ENCODE results near the gene TRAF2.

TRAF2 gene

GRCh38 chr9:136907011-136907914, 20.9 kb downstream of the TRAF2 start:
- Histone ChIP-seq H3K27me3 (ENCODE audit: insufficient read depth, poor library complexity, severe bottlenecking) (no peaks in the 10 kb centered on the region), H3K27ac (replicated peaks) (no peak overlapping the region), H3K4me3 (replicated peaks; ENCODE audit: insufficient read depth, low read length) (no peak overlapping the region)
- DNase-seq (ENCODE audit: low read depth in 1 of 2, low spot score in 1 of 2) = no peak
- TF ChIP-seq GABPA (IDR thresholded peaks at IDR 0.05; ENCODE audit: low read depth) (no peak), CTCF (IDR thresholded peaks at IDR 0.05; ENCODE audit: insufficient read depth, low read length) (no peak), POLR2AphosphoS5 (IDR thresholded peaks at IDR 0.05; ENCODE audit: low read depth) (no peak), REST (IDR thresholded peaks at IDR 0.05; ENCODE audit: insufficient replicate concordance, low read depth) (no peak), SPI1 (IDR thresholded peaks at IDR 0.05; ENCODE audit: borderline replicate concordance, low read depth) (no peak)

- no peaks in the 10 kb centered on the region for H3K27me3 ChIP-seq (ENCODE audit: insufficient read depth, poor library complexity, severe bottlenecking)
- H3K27ac ChIP-seq (replicated peaks) = no peak overlapping the region
- no peak for DNase-seq (ENCODE audit: low read depth in 1 of 2, low spot score in 1 of 2)
- no peak overlapping the region for H3K4me3 ChIP-seq (replicated peaks; ENCODE audit: insufficient read depth, low read length)
- no peak for TF ChIP-seq CTCF (IDR thresholded peaks at IDR 0.05; ENCODE audit: insufficient read depth, low read length)
Observed at GRCh38 chr9:136910197-136910900, 24.0 kb downstream of the TRAF2 start.

- TF ChIP-seq POLR2AphosphoS5 (IDR thresholded peaks at IDR 0.05; ENCODE audit: low read depth) (no peak), CTCF (IDR thresholded peaks at IDR 0.05; ENCODE audit: insufficient read depth, low read length) (no peak), REST (IDR thresholded peaks at IDR 0.05; ENCODE audit: insufficient replicate concordance, low read depth) (no peak), SPI1 (IDR thresholded peaks at IDR 0.05; ENCODE audit: borderline replicate concordance, low read depth) (no peak), GABPA (IDR thresholded peaks at IDR 0.05; ENCODE audit: low read depth) (no peak)
- Histone ChIP-seq H3K27ac (replicated peaks) (no peak overlapping the region), H3K27me3 (ENCODE audit: insufficient read depth, poor library complexity, severe bottlenecking) (no peaks in the 10 kb centered on the region), H3K4me3 (replicated peaks; ENCODE audit: insufficient read depth, low read length) (no peak overlapping the region)
- DNase-seq (ENCODE audit: low read depth in 1 of 2, low spot score in 1 of 2) = no peak
Observed at GRCh38 chr9:136910901-136911245, 24.6 kb downstream of the TRAF2 start.
